ENCODE measurements around the gene HAUS8. TPM values are rescaled to one million over a fixed set of nuclear protein-coding genes. Genes with fewer than 3 reads are reported as not detected.
A peak's percentile ranks its signal among the peaks of the same experiment; 100 is the strongest.
"Not testable (repeated sequence)": the region's sequence is repeated elsewhere in the genome, so short reads cannot be mapped to it uniquely, and the experiment has no call there.

HAUS8 gene
- total RNA-seq, 2 donors from 2014 or later: 1.6 to 2.3 TPM

- WGBS, 2 donors: 93 to 94% methylated on average over 9 of the region's 9 CpGs
- intact Hi-C loops (cut with DNase I): no loop called here
- no peak overlapping the region for H3K4me3 ChIP-seq
- H3K27ac ChIP-seq: peak overlapping the region in 1 of 4 donors; percentile 55
- TF ChIP-seq, protein P1, sequence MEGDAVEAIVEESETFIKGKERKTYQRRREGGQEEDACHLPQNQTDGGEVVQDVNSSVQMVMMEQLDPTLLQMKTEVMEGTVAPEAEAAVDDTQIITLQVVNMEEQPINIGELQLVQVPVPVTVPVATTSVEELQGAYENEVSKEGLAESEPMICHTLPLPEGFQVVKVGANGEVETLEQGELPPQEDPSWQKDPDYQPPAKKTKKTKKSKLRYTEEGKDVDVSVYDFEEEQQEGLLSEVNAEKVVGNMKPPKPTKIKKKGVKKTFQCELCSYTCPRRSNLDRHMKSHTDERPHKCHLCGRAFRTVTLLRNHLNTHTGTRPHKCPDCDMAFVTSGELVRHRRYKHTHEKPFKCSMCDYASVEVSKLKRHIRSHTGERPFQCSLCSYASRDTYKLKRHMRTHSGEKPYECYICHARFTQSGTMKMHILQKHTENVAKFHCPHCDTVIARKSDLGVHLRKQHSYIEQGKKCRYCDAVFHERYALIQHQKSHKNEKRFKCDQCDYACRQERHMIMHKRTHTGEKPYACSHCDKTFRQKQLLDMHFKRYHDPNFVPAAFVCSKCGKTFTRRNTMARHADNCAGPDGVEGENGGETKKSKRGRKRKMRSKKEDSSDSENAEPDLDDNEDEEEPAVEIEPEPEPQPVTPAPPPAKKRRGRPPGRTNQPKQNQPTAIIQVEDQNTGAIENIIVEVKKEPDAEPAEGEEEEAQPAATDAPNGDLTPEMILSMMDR (IDR thresholded peaks at IDR 0.05): no peak
- TF ChIP-seq POLR2A (IDR thresholded peaks at IDR 0.05): no peak
- H3K27me3 ChIP-seq: no peaks in the 10 kb centered on the region
- no peaks in the 10 kb centered on the region for H3K36me3 ChIP-seq (replicated peaks in 1 of 2; ENCODE audit: insufficient read depth in 1 of 2, low read depth in 2 of 2)
- H3K9me3 ChIP-seq: no peaks in the 10 kb centered on the region
- peaks cover 12% of the 10 kb centered on the region for H3K4me1 ChIP-seq
- ATAC-seq (no peak), DNase-seq (no peak)
These were observed 34.0 kb upstream of the HAUS8 start for GRCh38 chr19:17109300-17109699.

DNA sequence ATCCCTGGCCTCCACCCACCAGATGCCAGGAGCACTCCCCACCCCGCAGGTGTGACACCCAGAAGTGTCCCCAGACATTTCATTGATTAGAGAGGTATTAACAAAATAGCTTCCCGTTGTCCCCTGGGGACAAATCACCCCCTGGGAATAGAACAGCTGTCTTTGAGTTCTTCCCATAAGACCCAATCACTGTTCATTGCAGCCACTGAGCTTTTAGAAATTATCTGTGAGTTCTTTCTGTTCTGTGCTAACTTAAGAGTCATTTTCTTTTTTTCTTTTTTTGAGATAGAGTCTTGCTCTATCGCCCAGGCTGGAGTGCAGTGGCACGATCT, 33.2 kb upstream of the HAUS8 start:
- H3K27me3 ChIP-seq: no peaks in the 10 kb centered on the region
- TF ChIP-seq, protein P1 (IDR thresholded peaks at IDR 0.05): no peak
- no peak for TF ChIP-seq POLR2A (IDR thresholded peaks at IDR 0.05)
- H3K9me3 ChIP-seq: no peaks in the 10 kb centered on the region
- no peak overlapping the region for H3K4me3 ChIP-seq
- WGBS, 2 donors: 53 to 64% methylated on average over 4 of the region's 4 CpGs
- ATAC-seq (no peak), DNase-seq (no peak)
- peak overlapping the region in 2 of 4 donors; percentile 55 to 59 for H3K27ac ChIP-seq
- H3K36me3 ChIP-seq (replicated peaks in 1 of 2; ENCODE audit: insufficient read depth in 1 of 2, low read depth in 2 of 2): no peaks in the 10 kb centered on the region
- H3K4me1 ChIP-seq: peaks cover 12% of the 10 kb centered on the region
- intact Hi-C loops (cut with DNase I): no loop called here

- H3K27me3 ChIP-seq: no peaks in the 10 kb centered on the region
- intact Hi-C loops (cut with DNase I): no loop called here
- TF ChIP-seq, protein P1 (IDR thresholded peaks at IDR 0.05): no peak
- no peak for TF ChIP-seq POLR2A (IDR thresholded peaks at IDR 0.05)
- WGBS, 2 donors: 60 to 70% methylated on average over 2 to 27 of the region's 27 CpGs
- no peaks in the 10 kb centered on the region for H3K9me3 ChIP-seq
- H3K4me3 ChIP-seq: no peak overlapping the region
- H3K4me1 ChIP-seq: peaks cover 12% of the 10 kb centered on the region
- no peaks in the 10 kb centered on the region for H3K36me3 ChIP-seq (replicated peaks in 1 of 2; ENCODE audit: insufficient read depth in 1 of 2, low read depth in 2 of 2)
- ATAC-seq (peak; percentile 63), DNase-seq (peak; percentile 38 to 78 (median 66))
- H3K27ac ChIP-seq: peak overlapping the region in 2 of 4 donors; percentile 55 to 59
These were observed 32.5 kb upstream of the HAUS8 start for GRCh38 chr19:17107546-17108452.

DNA sequence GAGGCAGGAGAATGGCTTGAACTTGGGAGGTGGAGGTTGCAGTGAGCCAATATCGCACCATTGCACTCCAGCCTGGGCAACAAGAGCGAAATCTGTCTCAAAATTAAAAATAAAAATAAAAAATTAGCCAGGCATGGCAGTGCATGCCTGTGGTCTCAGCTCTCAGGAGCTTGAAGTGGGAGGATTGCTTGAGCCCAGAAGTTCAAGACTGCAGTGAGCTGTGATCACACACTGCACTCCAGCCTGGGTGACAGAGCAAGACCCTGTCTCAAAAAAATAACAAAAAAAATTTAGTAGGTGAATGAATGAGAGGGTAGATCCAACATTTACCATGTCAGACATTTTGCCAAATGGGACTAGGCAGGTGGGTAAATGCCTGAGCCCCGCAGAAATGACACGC, 31.7 kb upstream of the HAUS8 start:
- H3K9me3 ChIP-seq; H3K4me3 ChIP-seq; DNase-seq; H3K36me3 ChIP-seq (replicated peaks in 1 of 2; ENCODE audit: insufficient read depth in 1 of 2, low read depth in 2 of 2); H3K27me3 ChIP-seq; ATAC-seq; intact Hi-C loops (cut with DNase I): not testable (repeated sequence)
- Histone ChIP-seq H3K27ac (peak overlapping the region in 1 of 4 donors; percentile 55), H3K4me1 (peaks cover 12% of the 10 kb centered on the region)
- WGBS, 2 donors: 84 to 97% methylated on average over 4 of the region's 4 CpGs

DNA sequence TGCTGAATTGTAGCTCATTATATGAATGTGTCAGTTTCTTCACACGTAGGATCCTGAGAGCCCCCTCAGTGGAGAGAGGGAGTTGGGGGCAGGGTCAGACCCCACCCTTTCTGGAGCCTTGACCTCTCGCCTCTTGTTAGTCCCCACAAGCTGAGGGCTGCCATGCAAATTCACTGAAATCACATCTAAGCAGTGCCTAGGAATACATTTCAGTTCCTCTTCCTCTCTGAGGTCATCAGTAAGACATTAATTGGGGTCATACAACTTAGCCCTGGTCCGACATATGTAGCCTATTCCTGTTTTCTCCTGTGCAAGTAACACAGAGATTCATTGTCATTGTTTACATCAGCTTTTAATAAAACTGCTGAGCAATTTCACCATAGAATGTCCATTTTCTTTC, 30.3 kb upstream of the HAUS8 start:
- Histone ChIP-seq H3K4me3 (no peak overlapping the region), H3K27ac (no peak overlapping the region), H3K36me3 (replicated peaks in 1 of 2; ENCODE audit: insufficient read depth in 1 of 2, low read depth in 2 of 2) (peaks cover 0 to 7% of the 10 kb centered on the region in 2 donors), H3K9me3 (no peaks in the 10 kb centered on the region), H3K4me1 (peaks cover 12% of the 10 kb centered on the region), H3K27me3 (no peaks in the 10 kb centered on the region)
- ATAC-seq (no peak), DNase-seq (no peak)
- no peak for TF ChIP-seq POLR2A (IDR thresholded peaks at IDR 0.05)
- TF ChIP-seq, protein P1 (IDR thresholded peaks at IDR 0.05): no peak
- WGBS, 2 donors: 83 to 85% methylated on average over 3 of the region's 3 CpGs
- intact Hi-C loops (cut with DNase I): no loop called here

Data from body of pancreas (tissue), 4 donors.